DMS114 treated with DMSO at 0.1 percent for 48 hours (cell line): ENCODE data around the gene CERT1.
A peak's percentile ranks its signal among the peaks of the same experiment; 100 is the strongest.
"Not testable (repeated sequence)": the region's sequence is repeated elsewhere in the genome, so short reads cannot be mapped to it uniquely, and the experiment has no call there.

ENCODE experiments used
- DNase-seq: peaks from one replicate; lab custom pipeline; 2025; ENCODE audit not compliant: unreplicated experiment; lab: John Stamatoyannopoulos, UW

Gene CERT1

GRCh38 chr5:75511435-75512382, at the start of gene CERT1, which contains the start of gene POLK:
Gene CERT1, minus strand, starts transcription at chr5:75511629. Its CDS starts 422 bp downstream, at chr5:75511207.
Gene POLK, plus strand, starts transcription at chr5:75511891.
- peak; percentile 96 for DNase-seq

DNA sequence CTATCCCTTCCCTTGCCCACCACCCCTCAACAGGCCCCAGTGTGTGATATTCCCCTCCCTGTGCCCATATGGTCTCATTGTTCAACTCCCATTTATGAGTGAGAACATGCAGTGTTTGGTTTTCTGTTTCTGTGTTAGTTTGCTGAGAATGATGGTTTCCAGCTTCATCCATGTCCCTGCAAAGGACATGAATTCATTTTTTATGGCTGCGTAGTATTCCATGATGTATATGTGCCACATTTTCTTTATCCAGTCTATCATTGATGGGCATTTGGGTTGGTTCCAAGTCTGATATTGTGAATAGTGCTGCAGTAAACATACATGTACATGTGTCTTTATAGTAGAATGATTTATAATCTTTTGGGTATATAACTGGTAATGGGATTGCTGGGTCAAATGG, 49.2 kb upstream of the CERT1 start:
- DNase-seq, result not testable (repeated sequence)

DNA sequence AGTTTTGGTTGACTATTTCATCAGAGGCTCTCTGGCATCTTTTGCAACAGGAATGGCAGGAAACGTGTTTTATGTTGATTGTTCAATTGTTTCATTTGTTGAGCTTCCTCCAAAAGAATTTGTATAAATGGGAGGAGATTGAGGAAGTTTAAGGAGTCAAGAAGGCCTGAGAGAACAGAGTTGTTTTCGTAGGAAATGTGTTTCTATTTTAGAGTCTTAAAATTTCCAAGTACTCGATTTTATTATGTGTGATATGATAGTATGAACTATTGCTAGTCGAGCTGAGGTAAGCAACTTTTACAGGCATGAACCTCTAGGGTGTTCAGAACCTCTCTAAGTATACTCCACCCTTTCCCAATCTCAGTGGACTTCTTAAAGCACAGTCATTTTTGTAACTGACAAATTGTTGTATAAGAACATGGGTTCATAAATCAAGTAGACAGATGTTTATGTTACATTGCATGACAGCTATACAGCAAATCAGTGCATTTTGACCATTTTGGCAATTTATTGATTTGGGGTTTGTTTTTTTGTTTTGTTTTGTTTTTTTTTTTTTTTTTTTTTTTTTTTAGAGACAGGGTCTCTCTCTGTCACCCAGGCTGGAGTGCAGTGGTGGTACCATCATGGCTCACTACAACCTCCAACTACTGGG, 47.7 kb upstream of the CERT1 start:
- DNase-seq, result no peak

DNA sequence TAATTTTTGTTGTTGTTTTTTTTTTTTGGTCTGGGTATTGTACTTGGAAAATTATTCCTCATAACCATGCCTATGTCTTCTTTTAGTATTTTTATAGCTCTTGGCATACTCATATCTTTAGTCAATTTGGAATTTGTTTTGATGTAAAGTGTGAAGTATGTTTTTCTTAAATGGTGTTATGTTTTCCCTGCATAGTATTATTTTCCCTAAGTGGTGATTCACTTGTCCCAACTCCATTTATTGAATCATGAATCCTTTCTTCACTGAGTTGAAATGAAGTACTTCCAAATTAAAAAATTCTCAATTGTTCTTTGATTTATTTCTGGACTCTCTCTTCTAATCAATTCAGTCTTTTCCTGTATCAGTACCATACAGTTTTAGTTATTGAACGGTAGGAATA, 46.8 kb upstream of the CERT1 start:
- no peak for DNase-seq

- DNase-seq, result no peak
Measured at GRCh38 chr5:75553358-75553757, 41.9 kb upstream of the CERT1 start.

- no peak for DNase-seq
Measured at GRCh38 chr5:75552764-75553163, 41.3 kb upstream of the CERT1 start.

DNA sequence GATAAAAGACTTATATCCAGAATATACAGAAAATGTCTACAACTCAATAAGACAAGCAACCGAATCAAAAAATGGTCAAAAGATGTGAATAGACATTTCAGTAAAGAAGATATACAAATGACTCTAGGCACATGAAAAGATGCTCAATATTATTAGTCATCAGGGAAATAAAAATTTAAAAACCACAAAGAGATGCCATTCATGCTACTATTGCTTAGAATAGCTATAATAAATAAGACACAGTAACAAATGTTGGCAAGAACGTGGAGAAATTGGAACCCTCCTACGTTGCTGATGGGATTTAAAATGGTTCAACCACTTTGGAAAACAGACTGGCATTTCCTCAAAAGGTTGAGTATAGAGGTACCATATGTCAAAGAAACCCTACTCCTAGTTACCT, 40.0 kb upstream of the CERT1 start:
- DNase-seq, result no peak

- DNase-seq, result no peak
Measured at GRCh38 chr5:75550597-75550996, 39.2 kb upstream of the CERT1 start.

DNA sequence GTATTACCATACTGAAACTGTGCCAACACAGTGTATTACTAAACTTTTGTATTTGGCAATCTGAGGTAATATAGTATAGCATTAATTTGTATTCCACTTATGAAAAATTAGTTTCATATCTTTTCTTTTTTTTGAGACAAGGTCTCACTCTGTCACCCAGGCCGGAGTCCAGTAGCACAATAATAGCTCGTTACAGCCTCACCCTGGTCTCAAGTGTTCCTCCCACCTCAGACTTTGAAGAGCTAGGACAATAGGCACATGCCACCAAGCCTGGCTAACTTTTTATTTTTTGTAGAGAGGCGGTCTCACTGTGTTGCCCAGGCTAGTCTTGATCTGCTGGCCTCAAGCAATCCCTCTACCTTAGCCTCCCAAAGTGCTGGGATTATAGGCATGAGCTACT, 36.4 kb upstream of the CERT1 start:
- no peak for DNase-seq

DNA sequence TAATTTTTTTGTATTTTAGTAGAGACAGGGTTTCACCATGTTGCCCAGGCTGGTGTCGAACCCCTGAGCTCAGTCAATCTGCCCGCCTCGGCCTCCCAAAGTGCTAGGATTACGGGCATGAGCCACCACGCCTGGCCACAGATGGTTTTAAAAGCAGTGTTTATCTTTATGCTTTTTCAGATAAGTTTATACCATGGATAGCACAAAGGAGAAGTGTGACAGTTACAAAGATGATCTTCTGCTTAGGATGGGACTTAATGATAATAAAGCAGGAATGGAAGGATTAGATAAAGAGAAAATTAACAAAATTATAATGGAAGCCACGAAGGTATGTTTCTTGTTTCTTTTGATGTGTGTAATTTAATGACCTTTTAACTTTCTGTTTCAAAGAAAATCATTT, 35.4 kb upstream of the CERT1 start:
- DNase-seq, result no peak

GRCh38 chr5:75545131-75545530, 33.7 kb upstream of the CERT1 start:
- no peak for DNase-seq

DNA sequence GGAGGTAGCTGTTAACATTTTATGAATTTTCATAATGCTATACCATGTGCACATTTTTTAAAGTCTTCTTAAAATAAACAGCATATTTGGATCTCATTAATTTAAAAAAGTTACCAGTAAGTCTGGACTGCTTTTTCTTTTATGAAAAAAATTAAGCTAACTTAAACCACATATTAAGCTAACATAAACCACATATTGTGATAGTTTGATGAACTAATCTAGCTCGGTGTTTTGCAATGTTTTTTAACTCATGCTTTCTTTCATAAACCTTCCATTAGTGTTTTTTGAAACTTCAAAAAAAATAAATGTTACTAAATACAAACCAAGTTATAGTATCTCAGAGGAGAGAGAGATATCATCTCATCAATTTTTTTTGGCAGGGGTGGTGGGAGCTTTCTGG, 26.8 kb upstream of the CERT1 start:
- no peak for DNase-seq

- no peak for DNase-seq
Measured at GRCh38 chr5:75536694-75537360, 25.4 kb upstream of the CERT1 start.

DNA sequence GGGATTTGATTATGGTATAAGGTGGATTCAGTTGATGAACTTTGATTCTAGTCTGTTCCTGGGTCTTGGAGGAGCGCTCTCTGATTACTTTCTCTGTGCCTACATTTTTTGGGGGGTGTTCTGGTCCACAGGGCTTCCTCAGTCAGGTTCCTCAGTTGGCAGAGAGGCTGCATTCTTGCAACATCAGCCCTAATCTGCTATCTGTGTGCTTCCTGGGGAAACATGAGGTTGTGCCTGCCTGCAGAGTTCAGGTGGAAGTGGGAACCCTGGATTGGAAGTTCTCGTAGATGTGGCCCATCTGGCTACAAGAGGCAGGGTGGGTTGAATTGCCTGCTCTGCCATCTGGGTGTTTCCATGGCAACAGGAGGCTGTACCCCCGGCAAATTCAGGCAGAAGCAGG, 24.7 kb upstream of the CERT1 start:
- DNase-seq, result no peak

- no peak for DNase-seq
Measured at GRCh38 chr5:75534734-75535133, 23.3 kb upstream of the CERT1 start.

- DNase-seq, result not testable (repeated sequence)
Measured at GRCh38 chr5:75533716-75534115, 22.3 kb upstream of the CERT1 start.

DNA sequence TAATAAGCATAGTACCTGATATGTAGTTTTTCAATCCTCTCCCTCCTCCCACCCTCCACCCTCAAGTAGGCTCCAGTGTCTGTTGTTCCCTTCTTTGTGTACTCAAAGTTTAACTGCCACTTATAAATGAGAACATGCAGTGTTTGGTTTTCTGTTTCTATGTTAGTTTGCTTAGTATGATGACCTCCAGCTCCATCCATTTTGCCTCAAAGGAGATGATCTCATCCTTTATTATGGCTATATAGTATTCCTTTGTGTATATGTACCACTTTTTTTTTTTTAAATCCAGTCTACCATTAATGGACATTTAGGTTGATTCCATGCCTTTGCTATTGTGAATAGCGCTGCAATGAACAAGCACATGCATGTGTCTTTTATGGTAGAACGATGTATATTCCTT, 20.8 kb upstream of the CERT1 start:
- no peak for DNase-seq

DNA sequence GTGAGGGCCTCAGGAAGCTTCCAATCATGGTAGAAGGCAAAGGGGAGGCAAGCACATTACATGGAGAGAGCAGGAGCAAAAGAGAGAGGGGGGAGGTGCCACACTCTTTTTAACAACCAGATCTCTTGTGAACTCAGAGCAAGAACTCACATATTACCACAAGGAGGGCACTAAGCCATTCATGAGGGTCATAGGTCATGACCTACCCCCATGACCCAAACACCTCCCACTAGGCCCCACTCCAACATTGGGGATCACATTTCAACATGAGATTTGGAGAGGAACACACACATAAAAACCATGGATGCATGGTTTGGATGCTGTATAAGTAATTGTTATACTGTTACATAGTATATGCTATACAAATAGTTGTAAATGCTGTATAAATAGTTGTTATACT, 17.8 kb upstream of the CERT1 start:
- DNase-seq, result no peak

- no peak for DNase-seq
Measured at GRCh38 chr5:75526070-75526469, 14.6 kb upstream of the CERT1 start.

- no peak for DNase-seq
Measured at GRCh38 chr5:75525344-75525743, 13.9 kb upstream of the CERT1 start.

- no peak for DNase-seq
Measured at GRCh38 chr5:75524591-75524990, 13.2 kb upstream of the CERT1 start.

- DNase-seq, result no peak
Measured at GRCh38 chr5:75524071-75524470, 12.6 kb upstream of the CERT1 start.
